IMR-90 (cell line): ENCODE results near the gene NTM. TPM values are rescaled to one million over a fixed set of nuclear protein-coding genes. Genes with fewer than 3 reads are reported as not detected.

ENCODE experiments used
- ATAC-seq: fragments of 200-7000 bp; cut with Tn5 transposase; 2 replicates; pipeline ENCODE4 v1.9.1; 2020; ENCODE audit warnings: low read depth, mild to moderate bottlenecking, moderate library complexity
- BruUV-seq: library from RNA; stranded (reverse); fragments of 400-500 nt; replicated peaks from 2 replicates; lab custom pipeline; 2021; lab: Mats Ljungman, UMichigan
- CTCF ChIA-PET: fragments of 300-600 bp; formaldehyde crosslinking; extraction: SDS; loops from one replicate; lab custom pipeline; 2021; ENCODE audit warnings: antibody characterized with exemption; lab: Yijun Ruan, JAX
- POLR2A ChIA-PET: fragments of 300-600 bp; sonication (Branson Sonifier 250); formaldehyde crosslinking; loops from one replicate; lab custom pipeline; 2022; ENCODE audit warnings: antibody characterized with exemption; ENCODE audit not compliant: unreplicated experiment; lab: Charles Lee
- DNase-seq: peaks from one replicate; pipeline ENCODE4 v3.0.0; 2013
- H2AFZ ChIP-seq: replicated peaks from 2 replicates; pipeline ENCODE3; 2013; ENCODE audit warnings: low read length, mild to moderate bottlenecking; ENCODE audit not compliant: poor library complexity
- H2AK5ac ChIP-seq: 2 replicates; pipeline ENCODE4 v1.6.1; 2013; ENCODE audit warnings: low read depth, low read length, inconsistent platforms
- H2AK9ac ChIP-seq: replicated peaks from 2 replicates; pipeline ENCODE3; 2013; ENCODE audit warnings: mild to moderate bottlenecking, low read depth, low read length, moderate library complexity; ENCODE audit not compliant: poor library complexity
- H2BK120ac ChIP-seq: 2 replicates; pipeline ENCODE4 v1.6.1; 2013; ENCODE audit warnings: low read depth, low read length, inconsistent platforms
- H2BK15ac ChIP-seq: 3 replicates; pipeline ENCODE4 v1.6.1; 2013; ENCODE audit warnings: low read depth, low read length, inconsistent platforms
- H2BK20ac ChIP-seq: 2 replicates; pipeline ENCODE4 v1.6.1; 2013; ENCODE audit warnings: low read depth, mild to moderate bottlenecking, inconsistent platforms, low read length, moderate library complexity
- H2BK5ac ChIP-seq: 2 replicates; pipeline ENCODE4 v1.6.1; 2013; ENCODE audit warnings: mild to moderate bottlenecking, low read depth, low read length, inconsistent platforms; ENCODE audit not compliant: poor library complexity, severe bottlenecking
- H3K14ac ChIP-seq: replicated peaks from 2 replicates; pipeline ENCODE4 v1.6.1; 2013; ENCODE audit warnings: low read depth, low read length, inconsistent platforms
- H3K18ac ChIP-seq: 2 replicates; pipeline ENCODE4 v1.6.1; 2013; ENCODE audit warnings: low read depth, low read length, control low read depth
- H3K23ac ChIP-seq: 2 replicates; pipeline ENCODE4 v1.6.1; 2013; ENCODE audit warnings: low read depth, low read length, inconsistent platforms
- H3K27ac ChIP-seq: 2 replicates; pipeline ENCODE4 v1.5.1; 2013; ENCODE audit warnings: mild to moderate bottlenecking, control low read depth, low read length; ENCODE audit not compliant: insufficient read depth
- H3K27me3 ChIP-seq: 2 replicates; pipeline ENCODE4 v1.6.1; 2013; ENCODE audit warnings: low read length; ENCODE audit not compliant: control insufficient read depth, insufficient read depth
- H3K36me3 ChIP-seq: 2 replicates; pipeline ENCODE4 v1.6.1; 2013; ENCODE audit warnings: low read length, mixed read lengths; ENCODE audit not compliant: control insufficient read depth, insufficient read depth
- H3K4ac ChIP-seq: 2 replicates; pipeline ENCODE4 v1.6.1; 2013; ENCODE audit warnings: low read depth, low read length, inconsistent platforms
- H3K4me1 ChIP-seq: 2 replicates; pipeline ENCODE4 v1.6.1; 2013; ENCODE audit warnings: low read length, mixed read lengths; ENCODE audit not compliant: control insufficient read depth, insufficient read depth
- H3K4me2 ChIP-seq: 2 replicates; pipeline ENCODE4 v1.6.1; 2013; ENCODE audit warnings: low read depth, mild to moderate bottlenecking, control low read depth, low read length, moderate library complexity
- H3K4me3 ChIP-seq: 2 replicates; pipeline ENCODE4 v1.5.1; 2013; ENCODE audit warnings: low read depth, mild to moderate bottlenecking, control low read depth, low read length, moderate library complexity; ENCODE audit not compliant: insufficient read depth
- H3K56ac ChIP-seq: 2 replicates; pipeline ENCODE4 v1.6.1; 2013; ENCODE audit warnings: low read length, inconsistent platforms; ENCODE audit not compliant: insufficient read depth; ENCODE audit errors: extremely low read depth
- H3K79me1 ChIP-seq, 2 experiments: 2 replicates each; pipeline ENCODE4 v1.6.1; 2013; ENCODE audit warnings: low read length in 2 of 2, inconsistent platforms in 1 of 2, low read depth in 1 of 2
- H3K9ac ChIP-seq: 2 replicates; pipeline ENCODE4 v1.6.1; 2013; ENCODE audit warnings: low read depth, low read length, control low read depth
- H3K9me1 ChIP-seq: 2 replicates; pipeline ENCODE4 v1.6.1; 2013; ENCODE audit warnings: low read length, inconsistent platforms; ENCODE audit not compliant: insufficient read depth
- H3K9me3 ChIP-seq: 2 replicates; pipeline ENCODE4 v1.6.1; 2013; ENCODE audit warnings: low read length; ENCODE audit not compliant: control insufficient read depth, insufficient read depth
- H4K20me1 ChIP-seq: 2 replicates; pipeline ENCODE4 v1.6.1; 2013; ENCODE audit warnings: low read length, inconsistent platforms; ENCODE audit not compliant: insufficient read depth
- H4K5ac ChIP-seq: 2 replicates; pipeline ENCODE4 v1.6.1; 2013; ENCODE audit warnings: mild to moderate bottlenecking, low read depth, low read length, control low read depth
- H4K8ac ChIP-seq, 2 experiments: 2 replicates each; pipeline ENCODE4 v1.6.1; 2013; ENCODE audit warnings: low read depth in 2 of 2, low read length in 2 of 2, control low read depth in 1 of 2, inconsistent platforms in 1 of 2
- H4K91ac ChIP-seq: 2 replicates; pipeline ENCODE4 v1.6.1; 2013; ENCODE audit warnings: low read depth, low read length, inconsistent platforms; ENCODE audit not compliant: insufficient read depth
- BHLHE40 ChIP-seq: fragments of 150-350 bp; IDR thresholded peaks from 2 replicates; pipeline ENCODE4 v1.6.1; 2016; ENCODE audit warnings: mild to moderate bottlenecking, low read depth, low read length
- ELK1 ChIP-seq: fragments of 150-350 bp; IDR thresholded peaks from 2 replicates; pipeline ENCODE4 v1.6.1; 2016; ENCODE audit warnings: low read depth, mild to moderate bottlenecking, low read length, moderate library complexity, borderline replicate concordance
- FOS ChIP-seq: fragments of 150-350 bp; IDR thresholded peaks from 2 replicates; pipeline ENCODE4 v1.6.1; 2016; ENCODE audit warnings: low read depth, low read length
- MAZ ChIP-seq: IDR thresholded peaks from 2 replicates; pipeline ENCODE4 v1.6.1; 2012; ENCODE audit warnings: low read depth, mild to moderate bottlenecking, low read length, improper control_type of control experiment, moderate library complexity, borderline replicate concordance
- MXI1 ChIP-seq: IDR thresholded peaks from 2 replicates; pipeline ENCODE4 v1.6.1; 2012; ENCODE audit warnings: low read depth, mild to moderate bottlenecking, low read length, moderate library complexity, borderline replicate concordance
- POLR2A ChIP-seq: IDR thresholded peaks from 2 replicates; pipeline ENCODE4 v1.6.1; 2012; ENCODE audit warnings: mild to moderate bottlenecking, low read depth, low read length
- SMC3 ChIP-seq: fragments of 150-350 bp; IDR thresholded peaks from 2 replicates; pipeline ENCODE4 v1.6.1; 2016; ENCODE audit warnings: low read depth, mild to moderate bottlenecking, antibody characterized with exemption, low read length, moderate library complexity
- USF2 ChIP-seq: fragments of 150-350 bp; IDR thresholded peaks from 2 replicates; pipeline ENCODE4 v1.6.1; 2017; ENCODE audit warnings: mild to moderate bottlenecking, antibody characterized with exemption, low read length, low read depth
- WGBS, 2 experiments: methylation state at CpG; one replicate each; pipeline versions ENCODE4 v1.1.5 to v1.1.7; 2013; ENCODE audit warnings: missing lambda C conversion rate in 2 of 2; ENCODE audit not compliant: insufficient read length in 1 of 2; ENCODE audit errors: extremely low coverage in 2 of 2; 5-methylcytosine and 5-hydroxymethylcytosine counted together
- dilution Hi-C: fragments of 300-500 bp; cut with HindIII; formaldehyde crosslinking; loops from one replicate; pipeline ENCODE4 v1.14.3; 2018; ENCODE audit warnings: low sequenced_read_pairs; ENCODE audit not compliant: unreplicated experiment
- in situ Hi-C: fragments of 300-500 bp; cut with MboI; formaldehyde crosslinking; loops from 3 replicates; pipeline ENCODE4 v1.14.3; 2019; ENCODE audit warnings: low sequenced_read_pairs, inconsistent platforms, mixed read lengths
- intact Hi-C: fragments of 100-400 bp; cut with micrococcal nuclease; formaldehyde crosslinking; loops from 2 replicates; pipeline ENCODE4 v1.10.0; 2022
- polyA plus RNA-seq, 3 experiments: library from polyadenylated mRNA; depleted of rRNA; stranded (reverse); fragments of >200 nt; gene quantifications; 2 replicates each; pipeline ENCODE4 v1.2.3, GENCODE V29; 2012; ENCODE audit warnings: low replicate concordance in 1 of 3
- total RNA-seq: library from RNA; depleted of rRNA; stranded (reverse); fragments of >200 nt; gene quantifications from 2 replicates; pipeline ENCODE4 v1.2.3, GENCODE V29; 2012

The NTM gene
- total and polyA plus RNA-seq, 2 of the 4 experiments (the other 2 are of a cell fraction), result 19.5 to 25.5 TPM

- Histone ChIP-seq H4K5ac (no peak overlapping the region), H3K4me1 (no peaks in the 10 kb centered on the region), H3K4ac (no peak overlapping the region), H3K23ac (no peak overlapping the region), H2BK5ac (no peak overlapping the region), H2AK9ac (no peak overlapping the region), H2AK5ac (no peak overlapping the region), H3K27ac (no peak overlapping the region), H4K20me1 (no peaks in the 10 kb centered on the region), H3K36me3 (no peaks in the 10 kb centered on the region), H2BK20ac (no peak overlapping the region), H3K9me1 (no peaks in the 10 kb centered on the region), H3K14ac (no peak overlapping the region), H3K56ac (no peak overlapping the region), H2BK120ac (no peak overlapping the region), H3K9me3 (no peaks in the 10 kb centered on the region), H2AFZ (no peak overlapping the region), H3K18ac (no peak overlapping the region), H2BK15ac (no peak overlapping the region), H4K8ac (no peak overlapping the region), H3K9ac (no peak overlapping the region), H3K4me2 (no peak overlapping the region), H4K91ac (no peak overlapping the region), H3K4me3 (no peak overlapping the region), H3K27me3 (peaks cover 15% of the 10 kb centered on the region), H3K79me1 (no peaks in the 10 kb centered on the region)
- ChIA-PET CTCF (interaction anchor here (1.1 kb wide), 1 partner anchor 13 kb away, joined by 3 read pairs; no protein-coding TSS in a partner anchor), POLR2A (no interaction called here)
- DNase-seq (no peak), ATAC-seq (no peak)
- WGBS, 2 experiments, result no CpG with 5 or more reads among the region's 1 CpG
- dilution Hi-C loops (no loop called here), in situ Hi-C loops (no loop called here), intact Hi-C loops (loop anchor here (5.0 kb wide), 1 partner anchor 59 kb away; no protein-coding TSS in a partner anchor)
- TF ChIP-seq ELK1 (no peak), BHLHE40 (no peak), MXI1 (no peak), POLR2A (no peak), SMC3 (no peak), MAZ (no peak), FOS (no peak), USF2 (no peak)
- BruUV-seq, result no TSS peak
Observed at GRCh38 chr11:131841028-131841427, 470.6 kb downstream of the NTM start.
